GM10847 (cell line): ENCODE data around the gene ZNF148.

Experiments
- POLR2A ChIP-seq: IDR thresholded peaks from 2 replicates; pipeline ENCODE4 v1.6.1; 2011; ENCODE audit not compliant: insufficient read length; ENCODE audit errors: extremely low read depth

ZNF148 gene

GRCh38 chr3:125318871-125319270 is 56.3 kb downstream of the ZNF148 start:
- no peak for TF ChIP-seq POLR2A

GRCh38 chr3:125318167-125318865 is 56.8 kb downstream of the ZNF148 start:
- TF ChIP-seq POLR2A, result no peak

- no peak for TF ChIP-seq POLR2A
These were observed 57.4 kb downstream of the ZNF148 start for GRCh38 chr3:125317761-125318160.

GRCh38 chr3:125316949-125317348 is 58.2 kb downstream of the ZNF148 start:
- TF ChIP-seq POLR2A, result no peak

GRCh38 chr3:125316246-125316645 is 58.9 kb downstream of the ZNF148 start:
- no peak for TF ChIP-seq POLR2A

GRCh38 chr3:125313060-125313635 is 62.0 kb downstream of the ZNF148 start:
- TF ChIP-seq POLR2A, result no peak

- no peak for TF ChIP-seq POLR2A
These were observed 64.5 kb downstream of the ZNF148 start for GRCh38 chr3:125310623-125311081.

GRCh38 chr3:125309476-125309875 is 65.6 kb downstream of the ZNF148 start:
- no peak for TF ChIP-seq POLR2A

- no peak for TF ChIP-seq POLR2A
These were observed 68.5 kb downstream of the ZNF148 start for GRCh38 chr3:125306620-125307019.

GRCh38 chr3:125302932-125303331 is 72.2 kb downstream of the ZNF148 start:
- TF ChIP-seq POLR2A, result no peak

GRCh38 chr3:125300416-125300815 is 74.7 kb downstream of the ZNF148 start:
- TF ChIP-seq POLR2A, result no peak

- no peak for TF ChIP-seq POLR2A
These were observed 80.7 kb downstream of the ZNF148 start for GRCh38 chr3:125294411-125294810.

- no peak for TF ChIP-seq POLR2A
These were observed 83.1 kb downstream of the ZNF148 start for GRCh38 chr3:125292015-125292414.

- no peak for TF ChIP-seq POLR2A
These were observed 85.6 kb downstream of the ZNF148 start for GRCh38 chr3:125289429-125289981.

GRCh38 chr3:125287248-125287647 is 87.9 kb downstream of the ZNF148 start:
- no peak for TF ChIP-seq POLR2A

GRCh38 chr3:125281381-125281780 is 93.7 kb downstream of the ZNF148 start:
- no peak for TF ChIP-seq POLR2A
